Subcutaneous abdominal adipose tissue (tissue), 5 donors: ENCODE data around the gene OPN1MW.
"Not testable (repeated sequence)": the region's sequence is repeated elsewhere in the genome, so short reads cannot be mapped to it uniquely, and the experiment has no call there.

Source experiments
- H3K27ac ChIP-seq: one replicate; pipeline ENCODE4 v1.7.0; 2013; ENCODE audit warnings: low read depth, mild to moderate bottlenecking, inconsistent platforms, low read length, moderate library complexity
- H3K27me3 ChIP-seq, 5 donors: one replicate each; pipeline ENCODE4 v1.7.0; 2013; ENCODE audit warnings: low read length in 5 of 5, inconsistent platforms in 1 of 5; ENCODE audit not compliant: control insufficient read depth in 5 of 5, insufficient read depth in 4 of 5
- H3K36me3 ChIP-seq, 5 donors: one replicate each; pipeline ENCODE4 v1.7.0; 2013; ENCODE audit warnings: low read length in 5 of 5; ENCODE audit not compliant: control insufficient read depth in 5 of 5, insufficient read depth in 5 of 5
- H3K4me1 ChIP-seq, 5 donors: one replicate each; pipeline ENCODE4 v1.7.0; 2013; ENCODE audit warnings: low read length in 5 of 5, mild to moderate bottlenecking in 3 of 5, moderate library complexity in 1 of 5; ENCODE audit not compliant: control insufficient read depth in 5 of 5, insufficient read depth in 5 of 5
- H3K4me3 ChIP-seq, 5 donors: one replicate each; pipeline ENCODE4 v1.7.0; 2013; ENCODE audit warnings: low read length in 5 of 5, low read depth in 1 of 5
- H3K9ac ChIP-seq, 5 donors: one replicate each; pipeline ENCODE4 v1.7.0; 2013; ENCODE audit warnings: low read length in 5 of 5, mild to moderate bottlenecking in 4 of 5, moderate library complexity in 3 of 5
- H3K9me3 ChIP-seq, 5 donors: one replicate each; pipeline ENCODE4 v1.7.0; 2013; ENCODE audit warnings: low read length in 5 of 5; ENCODE audit not compliant: control insufficient read depth in 5 of 5
- donor health status: healthy.
- donor health status: healthy.
- donor health status: healthy.
- donor health status: healthy.
- donor health status: healthy.

Gene OPN1MW

GRCh38 chrX:154196466-154196865, 14.1 kb downstream of the OPN1MW start:
- not testable (repeated sequence) for H3K27ac ChIP-seq, H3K4me3 ChIP-seq, H3K36me3 ChIP-seq, H3K4me1 ChIP-seq, H3K27me3 ChIP-seq, H3K9ac ChIP-seq, H3K9me3 ChIP-seq

- not testable (repeated sequence) for H3K4me1 ChIP-seq, H3K4me3 ChIP-seq, H3K9me3 ChIP-seq, H3K27me3 ChIP-seq, H3K9ac ChIP-seq, H3K27ac ChIP-seq, H3K36me3 ChIP-seq
These were observed 27.4 kb downstream of the OPN1MW start for GRCh38 chrX:154209670-154210418.

- not testable (repeated sequence) for H3K27me3 ChIP-seq, H3K9me3 ChIP-seq, H3K9ac ChIP-seq, H3K27ac ChIP-seq, H3K36me3 ChIP-seq, H3K4me1 ChIP-seq, H3K4me3 ChIP-seq
These were observed 28.7 kb downstream of the OPN1MW start for GRCh38 chrX:154211057-154211456.

GRCh38 chrX:154211499-154211898, 29.1 kb downstream of the OPN1MW start:
- H3K36me3 ChIP-seq, H3K9me3 ChIP-seq, H3K27ac ChIP-seq, H3K4me3 ChIP-seq, H3K27me3 ChIP-seq, H3K4me1 ChIP-seq, H3K9ac ChIP-seq: not testable (repeated sequence)

- H3K9me3 ChIP-seq, H3K9ac ChIP-seq, H3K36me3 ChIP-seq, H3K4me1 ChIP-seq, H3K27ac ChIP-seq, H3K27me3 ChIP-seq, H3K4me3 ChIP-seq: not testable (repeated sequence)
These were observed 37.1 kb downstream of the OPN1MW start, which contains the start of gene OPN1MW2 for GRCh38 chrX:154219456-154219855. TSS of gene OPN1MW2 (plus strand) at chrX:154219756. CDS start at chrX:154219816, 60 bp downstream.

- H3K27me3 ChIP-seq, result not testable (repeated sequence)
These were observed 42.9 kb downstream of the OPN1MW start for GRCh38 chrX:154225292-154225691.

GRCh38 chrX:154226706-154227105, 44.3 kb downstream of the OPN1MW start:
- not testable (repeated sequence) for H3K27me3 ChIP-seq, H3K27ac ChIP-seq, H3K4me1 ChIP-seq, H3K9ac ChIP-seq, H3K4me3 ChIP-seq, H3K9me3 ChIP-seq, H3K36me3 ChIP-seq

More at GRCh38 chrX:154225292-154225691, 42.9 kb downstream of the OPN1MW start:
- H3K9me3 ChIP-seq, H3K4me3 ChIP-seq, H3K36me3 ChIP-seq, H3K4me1 ChIP-seq, H3K27ac ChIP-seq, H3K9ac ChIP-seq: not testable (repeated sequence)

- H3K4me3 ChIP-seq, H3K4me1 ChIP-seq, H3K9ac ChIP-seq, H3K9me3 ChIP-seq, H3K27ac ChIP-seq, H3K36me3 ChIP-seq, H3K27me3 ChIP-seq: not testable (repeated sequence)
These were observed 49.0 kb downstream of the OPN1MW start for GRCh38 chrX:154231443-154231842.

- not testable (repeated sequence) for H3K27me3 ChIP-seq, H3K36me3 ChIP-seq, H3K4me3 ChIP-seq, H3K9ac ChIP-seq, H3K4me1 ChIP-seq, H3K27ac ChIP-seq, H3K9me3 ChIP-seq
These were observed 51.2 kb downstream of the OPN1MW start for GRCh38 chrX:154233620-154234019.

- H3K9me3 ChIP-seq, H3K36me3 ChIP-seq, H3K27ac ChIP-seq, H3K4me1 ChIP-seq, H3K9ac ChIP-seq, H3K27me3 ChIP-seq, H3K4me3 ChIP-seq: not testable (repeated sequence)
These were observed 56.7 kb downstream of the OPN1MW start for GRCh38 chrX:154238939-154239559.
